Tibial artery (tissue), 4 donors: ENCODE measurements around the gene TXN.

Experiments used
- DNase-seq, 2 donors: peaks; one replicate each; pipeline ENCODE4 v3.0.0-alpha.2; 2019
- H3K27ac ChIP-seq, 2 donors: fragments of 200-600 bp; sonication (generic) in 1 of 2; 1 replicate in 1 of 2; 2 replicates in 1 of 2; pipeline ENCODE4 v1.5.1; 2018 to 2019; ENCODE audit warnings: mild to moderate bottlenecking in 1 of 2
- H3K27me3 ChIP-seq, 2 donors: fragments of 200-600 bp; sonication (generic) in 1 of 2; one replicate each; pipeline versions ENCODE4 v1.5.1 to v1.6.0; 2016 to 2019
- H3K36me3 ChIP-seq, 3 donors: fragments of 200-600 bp; sonication (generic) in 2 of 3; one replicate each; pipeline ENCODE4 v1.5.1; 2016 to 2019; ENCODE audit warnings: mild to moderate bottlenecking in 2 of 3
- H3K4me1 ChIP-seq, 4 donors: fragments of 200-600 bp; sonication (generic) in 2 of 4; 1 replicate in 3 of 4; 2 replicates in 1 of 4; pipeline ENCODE4 v1.5.1; 2016 to 2019
- H3K4me3 ChIP-seq, 2 donors: fragments of 200-600 bp; sonication (generic) in 1 of 2; 1 replicate in 1 of 2; 2 replicates in 1 of 2; pipeline ENCODE4 v1.5.1; 2018 to 2019; ENCODE audit warnings: mild to moderate bottlenecking in 2 of 2
- H3K9me3 ChIP-seq, 3 donors: fragments of 200-600 bp; sonication (generic) in 1 of 3; one replicate each; pipeline ENCODE4 v1.5.1; 2016 to 2019
- intact Hi-C: fragments of 100-400 bp; cut with DNase I; formaldehyde crosslinking; loops from one replicate; pipeline ENCODE4 v1.15.0; 2023; ENCODE audit warnings: low total_unique reads
- TF ChIP-seq, protein P1 (sequence below), 2 experiments: fragments of 200-600 bp in 1 of 2; fragments of 450-650 bp in 1 of 2; IDR thresholded peaks; one replicate each; pipeline ENCODE4 v1.5.1; 2017 to 2019; ENCODE audit warnings: antibody characterized with exemption in 2 of 2, mild to moderate bottlenecking in 1 of 2, moderate library complexity in 1 of 2

The TXN gene

DNA sequence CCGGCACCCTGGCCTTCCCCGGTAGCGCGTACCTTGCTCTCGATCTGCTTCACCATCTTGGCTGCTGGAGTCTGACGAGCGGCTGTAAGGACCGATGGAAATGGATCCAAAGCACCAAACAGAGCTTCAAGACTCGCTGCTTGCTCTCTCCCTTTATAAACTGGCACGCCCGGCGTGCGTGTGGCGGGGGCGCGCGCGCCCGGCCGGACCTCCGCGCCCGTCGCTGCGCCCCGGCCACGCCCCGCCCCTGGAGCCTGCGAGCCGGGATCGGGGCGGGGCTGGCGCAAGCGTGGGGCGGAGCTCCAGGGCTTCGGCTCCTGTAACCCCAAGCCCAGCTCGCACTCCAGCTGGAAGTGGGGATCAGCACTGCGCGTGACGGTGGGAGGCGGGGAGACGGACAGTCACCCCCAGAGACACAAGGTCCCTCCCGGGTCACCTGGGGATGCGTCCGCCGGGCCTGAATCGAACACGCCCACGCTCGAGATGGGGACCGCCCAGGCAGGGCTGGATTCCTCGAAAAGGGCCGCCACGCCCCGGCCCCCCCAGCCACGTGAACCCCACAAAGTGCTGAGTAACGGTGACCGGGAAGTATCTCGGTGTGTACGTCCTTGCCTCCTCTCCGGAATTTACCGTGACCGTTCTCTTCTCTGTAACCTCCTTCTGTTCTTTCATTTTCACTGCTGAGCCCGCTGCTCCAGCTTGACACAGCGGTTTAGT, at the start of gene TXN:
TXN (minus strand) TSS at position 128 of the 717 bp plus-strand sequence; CDS start at position 56, 72 bp downstream.
- Histone ChIP-seq H3K4me3 (peak within 1 kb of the TSS; percentile 82 to 95), H3K36me3 (no peaks in the 10 kb centered on the region), H3K4me1 (peaks cover 0 to 27% (median 14%) of the 10 kb centered on the region in 4 donors), H3K9me3 (no peaks in the 10 kb centered on the region), H3K27ac (peak within 1 kb of the TSS; percentile 82 to 93), H3K27me3 (no peaks in the 10 kb centered on the region)
- TF ChIP-seq, protein P1, sequence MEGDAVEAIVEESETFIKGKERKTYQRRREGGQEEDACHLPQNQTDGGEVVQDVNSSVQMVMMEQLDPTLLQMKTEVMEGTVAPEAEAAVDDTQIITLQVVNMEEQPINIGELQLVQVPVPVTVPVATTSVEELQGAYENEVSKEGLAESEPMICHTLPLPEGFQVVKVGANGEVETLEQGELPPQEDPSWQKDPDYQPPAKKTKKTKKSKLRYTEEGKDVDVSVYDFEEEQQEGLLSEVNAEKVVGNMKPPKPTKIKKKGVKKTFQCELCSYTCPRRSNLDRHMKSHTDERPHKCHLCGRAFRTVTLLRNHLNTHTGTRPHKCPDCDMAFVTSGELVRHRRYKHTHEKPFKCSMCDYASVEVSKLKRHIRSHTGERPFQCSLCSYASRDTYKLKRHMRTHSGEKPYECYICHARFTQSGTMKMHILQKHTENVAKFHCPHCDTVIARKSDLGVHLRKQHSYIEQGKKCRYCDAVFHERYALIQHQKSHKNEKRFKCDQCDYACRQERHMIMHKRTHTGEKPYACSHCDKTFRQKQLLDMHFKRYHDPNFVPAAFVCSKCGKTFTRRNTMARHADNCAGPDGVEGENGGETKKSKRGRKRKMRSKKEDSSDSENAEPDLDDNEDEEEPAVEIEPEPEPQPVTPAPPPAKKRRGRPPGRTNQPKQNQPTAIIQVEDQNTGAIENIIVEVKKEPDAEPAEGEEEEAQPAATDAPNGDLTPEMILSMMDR (IDR thresholded peaks at IDR 0.05) = no peak
- intact Hi-C loops = no loop called here
- peak; percentile 84 to 93 for DNase-seq

DNA sequence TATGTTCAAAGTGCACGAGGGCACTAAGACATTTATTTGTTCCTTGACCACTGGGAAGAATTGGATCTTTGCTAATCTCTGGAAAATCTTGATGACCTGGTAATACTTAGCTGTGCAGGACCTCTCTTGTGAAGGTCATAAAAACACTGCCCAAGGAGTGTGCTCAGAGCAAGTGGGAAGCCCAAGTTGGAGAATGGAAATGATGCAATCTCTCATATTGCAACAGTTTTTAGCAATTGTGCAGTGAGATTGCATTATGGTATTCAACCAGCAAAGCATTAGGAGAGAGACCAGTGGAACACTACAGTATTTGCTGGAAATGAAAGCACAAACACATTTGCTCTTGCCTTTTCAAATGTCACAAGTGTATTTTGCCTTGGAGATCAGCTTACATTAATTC, 46.8 kb upstream of the TXN start:
- no peak overlapping the region for H3K27ac ChIP-seq
- no peaks in the 10 kb centered on the region for H3K36me3 ChIP-seq
- H3K9me3 ChIP-seq = no peaks in the 10 kb centered on the region
- intact Hi-C loops = no loop called here
- no peak overlapping the region for H3K4me3 ChIP-seq
- H3K4me1 ChIP-seq = no peaks in the 10 kb centered on the region
- TF ChIP-seq, protein P1 (IDR thresholded peaks at IDR 0.05) = no peak
- peaks cover 0 to 4% of the 10 kb centered on the region in 2 donors for H3K27me3 ChIP-seq
- DNase-seq = no peak

DNA sequence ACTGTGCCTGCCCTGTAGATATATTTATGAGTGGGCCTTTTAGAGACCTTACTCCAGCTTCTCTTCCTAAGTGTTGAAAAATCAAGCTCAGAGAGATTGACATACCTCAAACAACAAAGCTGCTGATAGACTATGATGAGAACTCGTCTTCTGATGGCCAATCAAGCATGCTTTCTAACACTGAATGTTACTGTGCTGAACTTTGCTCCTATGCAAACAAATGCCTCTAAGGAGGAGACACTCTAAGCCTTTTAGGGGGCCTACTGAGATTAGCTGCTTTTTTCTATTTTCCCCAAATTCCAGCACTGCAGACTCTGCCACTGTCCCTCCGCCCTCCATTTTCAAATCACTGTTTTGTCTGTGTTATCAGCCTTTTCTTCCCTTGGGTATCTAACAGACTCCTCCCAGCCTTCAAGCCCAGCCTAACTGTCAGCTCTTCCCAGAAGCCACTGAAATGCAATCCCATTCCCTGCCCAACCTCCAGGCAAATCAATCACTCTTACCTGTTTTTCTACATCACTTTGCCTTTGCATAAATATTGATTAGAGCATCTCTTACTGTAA, 41.8 kb upstream of the TXN start:
- TF ChIP-seq, protein P1 (IDR thresholded peaks at IDR 0.05) = no peak
- Histone ChIP-seq H3K27me3 (no peaks in the 10 kb centered on the region), H3K36me3 (no peaks in the 10 kb centered on the region), H3K4me1 (no peaks in the 10 kb centered on the region), H3K9me3 (no peaks in the 10 kb centered on the region), H3K27ac (no peak overlapping the region), H3K4me3 (no peak overlapping the region)
- intact Hi-C loops = no loop called here
- DNase-seq = no peak

DNA sequence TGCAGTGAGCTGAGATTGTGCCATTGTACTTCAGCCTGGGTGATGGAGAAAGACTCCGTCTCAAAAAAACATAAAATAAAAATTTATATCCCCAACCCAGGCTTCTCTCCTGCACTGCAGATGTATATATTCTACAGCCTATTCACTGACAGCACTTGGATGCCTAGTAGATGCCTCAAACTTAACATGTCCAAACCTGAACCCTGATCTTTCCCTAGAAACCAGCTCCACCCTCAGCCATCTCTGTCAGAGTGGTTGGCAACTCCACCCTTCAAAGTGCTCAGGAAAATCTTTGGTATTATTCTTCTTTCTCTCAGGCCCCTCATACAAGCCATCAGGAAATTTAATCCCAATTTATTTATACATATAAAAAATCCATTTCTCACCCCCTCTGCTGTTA, 36.9 kb upstream of the TXN start:
- no peaks in the 10 kb centered on the region for H3K4me1 ChIP-seq
- TF ChIP-seq, protein P1 (IDR thresholded peaks at IDR 0.05) = no peak
- intact Hi-C loops = no loop called here
- H3K27me3 ChIP-seq = no peaks in the 10 kb centered on the region
- no peaks in the 10 kb centered on the region for H3K9me3 ChIP-seq
- H3K27ac ChIP-seq = no peak overlapping the region
- DNase-seq = no peak
- no peaks in the 10 kb centered on the region for H3K36me3 ChIP-seq
- H3K4me3 ChIP-seq = no peak overlapping the region

DNA sequence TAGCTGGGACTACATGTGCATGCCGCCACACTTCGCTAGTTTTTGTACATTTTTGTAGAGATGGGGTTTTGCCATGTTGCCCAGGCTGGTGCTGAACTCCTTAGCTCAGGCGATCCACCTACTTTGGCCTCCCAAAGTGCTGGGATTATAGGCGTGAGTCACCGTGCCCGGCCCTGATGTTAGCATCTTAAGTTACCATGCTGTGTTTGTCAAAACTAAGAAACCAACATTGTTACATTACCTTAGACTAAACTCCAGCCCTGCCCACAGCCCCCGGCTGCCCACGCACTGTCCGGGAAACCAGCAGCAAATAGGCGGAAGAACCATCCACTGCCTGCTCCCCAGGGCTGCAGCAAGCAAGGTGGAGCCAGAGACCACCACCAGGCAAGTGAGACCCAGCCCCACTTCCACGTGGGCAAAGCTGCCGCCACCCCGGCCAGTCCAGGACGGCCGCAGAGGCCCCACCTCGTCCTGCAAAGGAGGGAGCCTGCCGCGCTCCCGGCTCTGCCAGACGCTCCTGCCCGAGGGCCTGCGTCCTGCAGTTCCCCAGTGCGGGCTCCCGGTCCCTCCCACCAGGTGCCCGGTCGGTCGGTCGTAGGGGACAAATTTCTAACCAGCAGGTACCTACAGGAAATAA, 35.7 kb upstream of the TXN start:
- no peak for DNase-seq
- Histone ChIP-seq H3K36me3 (no peaks in the 10 kb centered on the region), H3K27ac (no peak overlapping the region), H3K9me3 (no peaks in the 10 kb centered on the region), H3K27me3 (no peaks in the 10 kb centered on the region), H3K4me1 (no peaks in the 10 kb centered on the region), H3K4me3 (no peak overlapping the region)
- intact Hi-C loops = no loop called here
- TF ChIP-seq, protein P1 (IDR thresholded peaks at IDR 0.05) = no peak
